Activated naive CD8-positive, alpha-beta T cell treated with anti-CD3 and anti-CD28 coated beads for 36 hours (primary cell): ENCODE results near the gene CALN1. TPM values are rescaled to one million over a fixed set of nuclear protein-coding genes. Genes with fewer than 3 reads are reported as not detected.

Source experiments
- DNase-seq: peaks from one replicate; pipeline ENCODE4 v3.0.0; 2021
- H3K27ac Mint-ChIP-seq: one replicate; pipeline ENCODE4 v1.8.0; 2022; ENCODE audit warnings: mild to moderate bottlenecking, moderate library complexity, mixed read lengths
- H3K27me3 Mint-ChIP-seq: one replicate; pipeline ENCODE4 v1.8.0; 2022; ENCODE audit warnings: mild to moderate bottlenecking, mixed read lengths
- H3K36me3 Mint-ChIP-seq: one replicate; pipeline ENCODE4 v1.8.0; 2021; ENCODE audit warnings: mild to moderate bottlenecking, mixed read lengths
- H3K4me1 Mint-ChIP-seq: one replicate; pipeline ENCODE4 v1.8.0; 2021; ENCODE audit warnings: mixed read lengths
- H3K4me3 Mint-ChIP-seq: one replicate; pipeline ENCODE4 v1.8.0; 2022; ENCODE audit warnings: mild to moderate bottlenecking, moderate library complexity, mixed read lengths
- H3K9me3 Mint-ChIP-seq: one replicate; pipeline ENCODE4 v1.8.0; 2022; ENCODE audit warnings: mixed read lengths
- total RNA-seq, 2 experiments: library from RNA; stranded (reverse); gene quantifications; one replicate each; pipeline ENCODE4 v1.2.3, GENCODE V29; 2021

CALN1 gene
- total RNA-seq, 2 experiments from 2014 or later: not detected

DNA sequence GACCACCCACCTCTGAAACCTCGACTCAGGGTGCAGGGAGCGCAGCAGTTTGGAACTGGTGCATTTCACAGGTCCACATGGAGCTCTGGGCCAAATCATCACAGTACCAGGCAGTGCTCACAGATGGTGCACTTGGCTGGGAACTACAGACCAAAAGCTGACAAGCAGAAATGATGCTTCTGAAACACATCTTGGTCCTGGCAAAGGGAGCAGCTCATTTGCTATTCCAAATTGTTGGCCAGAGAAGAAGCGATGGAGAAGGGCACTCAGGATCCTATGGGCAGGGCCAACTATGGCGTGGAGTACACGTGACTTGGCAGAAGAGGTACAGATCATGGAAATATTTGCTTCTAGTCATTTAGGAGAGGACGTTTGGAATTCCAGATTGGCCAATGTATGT lies 383.9 kb downstream of the CALN1 start:
- H3K27ac Mint-ChIP-seq: no peak overlapping the region
- H3K27me3 Mint-ChIP-seq: no peaks in the 10 kb centered on the region
- H3K36me3 Mint-ChIP-seq: no peaks in the 10 kb centered on the region
- no peak overlapping the region for H3K4me3 Mint-ChIP-seq
- no peak for DNase-seq
- H3K4me1 Mint-ChIP-seq: no peaks in the 10 kb centered on the region
- H3K9me3 Mint-ChIP-seq: peaks cover 4% of the 10 kb centered on the region

GRCh38 chr7:72025381-72025960 lies 386.7 kb downstream of the CALN1 start:
- H3K27me3 Mint-ChIP-seq: no peaks in the 10 kb centered on the region
- no peaks in the 10 kb centered on the region for H3K36me3 Mint-ChIP-seq
- peaks cover 2% of the 10 kb centered on the region for H3K9me3 Mint-ChIP-seq
- no peak overlapping the region for H3K27ac Mint-ChIP-seq
- no peak overlapping the region for H3K4me3 Mint-ChIP-seq
- no peaks in the 10 kb centered on the region for H3K4me1 Mint-ChIP-seq
- no peak for DNase-seq

DNA sequence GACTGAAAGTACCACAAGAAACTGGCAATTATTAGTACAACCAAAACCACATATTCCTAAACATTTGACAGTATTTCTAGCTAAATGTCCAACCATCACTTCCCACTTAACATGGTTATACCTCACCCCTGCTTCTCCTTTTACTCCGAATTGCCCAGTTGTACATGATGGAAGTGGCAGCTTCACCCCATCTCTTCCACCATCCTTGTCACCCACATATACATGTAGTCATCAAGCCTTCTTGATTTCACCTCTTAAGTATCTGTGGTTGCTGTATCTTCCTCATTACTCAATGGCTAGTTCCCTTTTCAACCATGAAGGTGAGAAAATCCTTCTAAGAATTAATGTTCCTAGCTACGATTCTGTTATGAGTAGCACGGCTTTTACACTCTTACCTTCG lies 388.2 kb downstream of the CALN1 start:
- H3K27me3 Mint-ChIP-seq: no peaks in the 10 kb centered on the region
- H3K27ac Mint-ChIP-seq: no peak overlapping the region

DNA sequence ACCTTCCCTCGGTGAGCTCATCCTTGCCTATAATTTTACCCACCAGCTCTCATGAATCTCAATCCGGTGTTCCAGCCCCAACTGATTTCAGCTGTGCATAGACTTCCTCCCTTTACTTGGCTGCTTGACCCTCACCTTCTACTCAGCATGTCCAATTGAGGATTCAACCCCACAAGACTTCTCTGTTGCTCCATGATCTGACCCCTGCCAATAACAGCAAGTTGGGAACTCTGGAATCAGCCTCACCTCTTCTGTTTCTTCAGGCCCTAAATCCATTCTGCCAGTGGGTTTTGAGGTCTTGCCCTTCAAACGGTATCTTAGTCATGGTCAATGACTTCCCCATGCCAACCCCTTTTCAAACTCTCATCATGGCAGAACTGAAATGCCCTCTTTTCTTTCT lies 390.4 kb downstream of the CALN1 start:
- H3K36me3 Mint-ChIP-seq: no peaks in the 10 kb centered on the region
- no peak overlapping the region for H3K4me3 Mint-ChIP-seq
- no peak overlapping the region for H3K27ac Mint-ChIP-seq
- no peaks in the 10 kb centered on the region for H3K27me3 Mint-ChIP-seq
- DNase-seq: no peak
- H3K4me1 Mint-ChIP-seq: no peaks in the 10 kb centered on the region
- peaks cover 3% of the 10 kb centered on the region for H3K9me3 Mint-ChIP-seq

More for the DNA sequence above, 388.2 kb downstream of the CALN1 start:
- peaks cover 2% of the 10 kb centered on the region for H3K9me3 Mint-ChIP-seq
- no peaks in the 10 kb centered on the region for H3K4me1 Mint-ChIP-seq
- no peak for DNase-seq
- no peak overlapping the region for H3K4me3 Mint-ChIP-seq
- no peaks in the 10 kb centered on the region for H3K36me3 Mint-ChIP-seq

DNA sequence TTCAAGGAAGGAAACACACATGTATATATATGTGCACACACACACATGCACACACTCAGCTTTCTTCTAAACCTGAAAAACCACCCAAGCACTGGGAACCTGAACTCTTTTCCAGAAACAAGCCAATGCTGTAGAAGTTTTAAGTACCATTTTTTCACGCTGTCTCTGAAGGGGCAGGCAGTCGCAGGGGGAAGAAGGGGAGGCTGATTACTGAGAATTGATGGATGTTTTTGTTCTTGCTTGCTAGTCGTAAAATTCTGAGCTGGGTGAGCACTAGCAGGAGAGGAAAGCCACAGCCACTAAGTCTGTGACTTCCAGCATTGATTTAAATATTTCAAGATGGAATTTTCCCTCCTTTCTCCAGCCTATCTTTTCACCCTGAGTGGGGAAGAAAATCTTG lies 391.8 kb downstream of the CALN1 start:
- Mint-ChIP-seq H3K4me1 (no peaks in the 10 kb centered on the region), H3K9me3 (peaks cover 3% of the 10 kb centered on the region), H3K27me3 (no peaks in the 10 kb centered on the region), H3K27ac (no peak overlapping the region), H3K36me3 (no peaks in the 10 kb centered on the region), H3K4me3 (no peak overlapping the region)
- no peak for DNase-seq

DNA sequence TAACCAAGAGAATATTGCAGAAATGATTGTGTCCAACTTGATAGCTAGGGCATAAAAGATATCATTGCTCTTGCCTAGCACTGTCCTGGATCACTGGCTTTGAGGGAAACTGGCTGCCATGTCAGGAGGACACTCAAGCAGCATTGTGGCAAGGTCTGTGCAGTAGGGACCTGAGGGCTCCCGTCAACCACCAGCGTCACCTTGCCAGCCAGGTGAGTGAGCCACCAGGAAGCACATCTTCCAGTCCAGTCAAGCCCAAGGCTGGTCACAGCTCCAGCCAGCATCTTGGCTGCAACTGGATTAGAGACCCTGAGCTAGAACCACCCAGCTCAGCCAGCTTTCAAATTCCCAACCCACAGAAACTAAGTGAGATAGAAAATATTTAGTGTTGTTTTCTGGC lies 392.7 kb downstream of the CALN1 start:
- no peaks in the 10 kb centered on the region for H3K36me3 Mint-ChIP-seq
- no peak overlapping the region for H3K4me3 Mint-ChIP-seq
- no peak for DNase-seq
- no peak overlapping the region for H3K27ac Mint-ChIP-seq
- H3K27me3 Mint-ChIP-seq: no peaks in the 10 kb centered on the region
- peaks cover 3% of the 10 kb centered on the region for H3K9me3 Mint-ChIP-seq
- no peaks in the 10 kb centered on the region for H3K4me1 Mint-ChIP-seq

GRCh38 chr7:72017756-72018155 lies 394.4 kb downstream of the CALN1 start:
- H3K9me3 Mint-ChIP-seq: peaks cover 3% of the 10 kb centered on the region
- no peak overlapping the region for H3K27ac Mint-ChIP-seq
- H3K4me3 Mint-ChIP-seq: no peak overlapping the region
- DNase-seq: no peak
- no peaks in the 10 kb centered on the region for H3K27me3 Mint-ChIP-seq
- H3K36me3 Mint-ChIP-seq: no peaks in the 10 kb centered on the region
- H3K4me1 Mint-ChIP-seq: no peaks in the 10 kb centered on the region

GRCh38 chr7:72016574-72016973 lies 395.6 kb downstream of the CALN1 start:
- Mint-ChIP-seq H3K27ac (no peak overlapping the region), H3K4me1 (no peaks in the 10 kb centered on the region), H3K4me3 (no peak overlapping the region), H3K27me3 (no peaks in the 10 kb centered on the region), H3K36me3 (no peaks in the 10 kb centered on the region), H3K9me3 (peaks cover 3% of the 10 kb centered on the region)
- DNase-seq: no peak

- no peaks in the 10 kb centered on the region for H3K4me1 Mint-ChIP-seq
- no peaks in the 10 kb centered on the region for H3K27me3 Mint-ChIP-seq
- peaks cover 3% of the 10 kb centered on the region for H3K9me3 Mint-ChIP-seq
- DNase-seq: no peak
- H3K4me3 Mint-ChIP-seq: no peak overlapping the region
- H3K36me3 Mint-ChIP-seq: no peaks in the 10 kb centered on the region
- H3K27ac Mint-ChIP-seq: no peak overlapping the region
Measured at GRCh38 chr7:72015136-72015535, 397.0 kb downstream of the CALN1 start.

DNA sequence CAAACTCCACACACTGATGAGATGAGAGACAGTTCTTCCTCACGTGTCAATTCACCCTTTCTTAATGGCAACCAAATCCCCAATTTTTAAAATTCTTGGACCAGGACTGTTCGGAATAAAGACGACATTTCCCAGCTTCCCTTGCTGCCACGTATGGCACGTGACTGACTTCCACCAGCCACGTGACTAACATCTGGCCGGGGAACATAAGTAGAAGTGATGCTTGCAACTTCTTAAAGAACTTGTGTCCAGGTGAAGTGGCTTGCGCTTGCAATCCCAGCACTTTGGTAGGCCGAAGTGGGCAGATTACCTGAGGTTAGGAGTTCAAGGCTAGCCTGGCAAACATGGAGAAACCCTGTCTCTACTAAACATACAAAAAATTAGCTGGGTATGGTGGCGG lies 405.1 kb downstream of the CALN1 start:
- H3K9me3 Mint-ChIP-seq: peaks cover 6% of the 10 kb centered on the region
- no peaks in the 10 kb centered on the region for H3K36me3 Mint-ChIP-seq
- no peak overlapping the region for H3K27ac Mint-ChIP-seq
- no peak for DNase-seq
- no peaks in the 10 kb centered on the region for H3K27me3 Mint-ChIP-seq
- no peaks in the 10 kb centered on the region for H3K4me1 Mint-ChIP-seq
- H3K4me3 Mint-ChIP-seq: no peak overlapping the region

DNA sequence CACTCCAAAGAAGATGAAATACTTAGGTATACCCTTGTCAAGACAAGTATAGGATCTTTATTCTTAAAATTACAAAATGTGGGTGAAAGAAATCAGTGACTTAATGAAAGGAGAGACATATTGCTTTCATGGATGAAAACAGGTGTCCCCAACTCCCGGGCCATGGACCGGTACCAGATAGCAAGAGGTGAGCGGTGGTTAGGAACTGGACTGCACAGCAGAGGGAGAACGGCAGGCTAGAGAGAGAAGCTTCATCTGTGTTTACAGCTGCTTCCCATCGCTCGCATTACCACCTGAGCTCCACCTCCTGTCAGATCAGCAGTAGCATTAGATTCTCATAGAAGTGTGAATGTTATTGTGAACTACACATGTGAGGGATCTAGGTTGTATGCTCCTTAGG lies 408.9 kb downstream of the CALN1 start:
- DNase-seq: no peak
- peaks cover 6% of the 10 kb centered on the region for H3K9me3 Mint-ChIP-seq
- H3K4me3 Mint-ChIP-seq: no peak overlapping the region
- no peaks in the 10 kb centered on the region for H3K36me3 Mint-ChIP-seq
- no peaks in the 10 kb centered on the region for H3K27me3 Mint-ChIP-seq
- no peak overlapping the region for H3K27ac Mint-ChIP-seq
- no peaks in the 10 kb centered on the region for H3K4me1 Mint-ChIP-seq

- H3K27ac Mint-ChIP-seq: no peak overlapping the region
- H3K36me3 Mint-ChIP-seq: no peaks in the 10 kb centered on the region
- H3K4me3 Mint-ChIP-seq: no peak overlapping the region
- H3K9me3 Mint-ChIP-seq: peaks cover 6% of the 10 kb centered on the region
- H3K27me3 Mint-ChIP-seq: no peaks in the 10 kb centered on the region
- DNase-seq: no peak
- no peaks in the 10 kb centered on the region for H3K4me1 Mint-ChIP-seq
Measured at GRCh38 chr7:71996141-71996540, 416.0 kb downstream of the CALN1 start.

GRCh38 chr7:71995111-71995510 lies 417.0 kb downstream of the CALN1 start:
- Mint-ChIP-seq H3K4me3 (no peak overlapping the region), H3K36me3 (no peaks in the 10 kb centered on the region), H3K27ac (no peak overlapping the region), H3K9me3 (peaks cover 5% of the 10 kb centered on the region), H3K4me1 (no peaks in the 10 kb centered on the region), H3K27me3 (no peaks in the 10 kb centered on the region)
- DNase-seq: no peak

DNA sequence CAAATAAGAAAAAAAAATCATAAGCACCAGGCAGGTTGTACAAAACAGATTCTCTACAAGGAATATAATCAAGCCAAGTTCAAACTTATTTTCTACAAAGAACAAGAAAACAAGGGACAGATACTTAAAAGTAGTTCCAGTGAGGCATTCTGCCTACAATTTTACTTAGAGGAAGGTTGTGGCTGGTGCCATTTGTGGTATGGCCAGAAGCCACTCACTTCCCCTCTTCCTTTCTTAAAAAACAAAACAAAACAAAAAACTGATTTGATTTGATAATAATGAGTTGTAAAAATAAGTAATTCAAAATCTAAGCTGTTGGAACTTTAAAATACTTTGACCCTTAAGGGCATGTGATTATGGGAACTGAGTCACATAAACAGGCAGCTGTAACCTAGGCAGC lies 420.6 kb downstream of the CALN1 start:
- Mint-ChIP-seq H3K27me3 (no peaks in the 10 kb centered on the region), H3K36me3 (no peaks in the 10 kb centered on the region), H3K9me3 (peaks cover 2% of the 10 kb centered on the region), H3K4me1 (no peaks in the 10 kb centered on the region), H3K27ac (no peak overlapping the region), H3K4me3 (no peak overlapping the region)
- no peak for DNase-seq

DNA sequence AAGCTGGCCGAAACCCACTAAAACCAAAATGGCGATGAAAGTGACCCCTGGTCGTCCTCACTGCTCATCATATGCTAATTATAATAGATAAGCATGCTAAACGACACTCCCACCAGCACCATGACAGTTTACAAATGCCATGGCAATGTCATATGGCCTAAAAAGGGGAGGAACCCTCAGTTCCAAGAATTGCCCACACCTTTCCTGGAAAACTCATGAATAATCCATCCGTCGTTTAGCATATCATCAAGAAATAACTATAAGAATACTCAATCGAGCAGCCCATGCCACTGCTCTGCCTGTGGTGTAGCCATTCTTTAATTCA lies 422.0 kb downstream of the CALN1 start:
- peaks cover 1% of the 10 kb centered on the region for H3K9me3 Mint-ChIP-seq
- DNase-seq: no peak
- no peaks in the 10 kb centered on the region for H3K4me1 Mint-ChIP-seq
- H3K27me3 Mint-ChIP-seq: no peaks in the 10 kb centered on the region
- no peak overlapping the region for H3K27ac Mint-ChIP-seq
- no peak overlapping the region for H3K4me3 Mint-ChIP-seq
- H3K36me3 Mint-ChIP-seq: no peaks in the 10 kb centered on the region

DNA sequence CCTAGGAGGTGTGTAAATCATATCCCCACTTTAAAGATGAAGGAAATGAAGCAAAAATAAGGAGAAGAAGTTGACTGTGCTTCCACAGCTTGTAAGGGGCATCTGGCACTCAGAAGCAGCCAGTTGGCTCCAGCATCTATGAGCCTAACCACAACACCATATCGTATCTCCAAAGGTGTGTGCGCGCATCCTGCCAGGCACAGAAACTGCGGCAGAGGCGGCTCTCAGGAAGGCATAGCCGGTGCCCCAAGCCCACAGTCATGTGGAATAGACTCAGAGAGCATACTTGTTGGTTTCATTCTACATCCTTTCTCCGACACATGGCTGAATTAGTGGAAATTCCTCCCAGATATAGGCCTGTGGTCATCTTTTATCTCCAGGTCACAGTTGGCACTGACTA lies 423.9 kb downstream of the CALN1 start:
- Mint-ChIP-seq H3K27ac (no peak overlapping the region), H3K4me3 (no peak overlapping the region), H3K9me3 (peaks cover 1% of the 10 kb centered on the region), H3K27me3 (no peaks in the 10 kb centered on the region), H3K36me3 (no peaks in the 10 kb centered on the region), H3K4me1 (no peaks in the 10 kb centered on the region)
- no peak for DNase-seq
